HCT116 (cell line): Measurements from ENCODE around the gene FAM193A. TPM values are rescaled to one million over a fixed set of nuclear protein-coding genes. Genes with fewer than 3 reads are reported as not detected.

ENCODE experiments used
- ATAC-seq: fragments of 200-7000 bp; cut with Tn5 transposase; 2 replicates; pipeline ENCODE4 v1.9.1; 2020; ENCODE audit warnings: mild to moderate bottlenecking, moderate library complexity
- BruUV-seq: library from RNA; stranded (reverse); fragments of 400-500 nt; replicated peaks from 2 replicates; lab custom pipeline; 2021; lab: Mats Ljungman, UMichigan
- CTCF ChIA-PET: fragments of 300-600 bp; sonication (Branson Sonifier 250); formaldehyde crosslinking; loops from one replicate; lab custom pipeline; 2021; ENCODE audit warnings: antibody characterized with exemption; lab: Charles Lee
- POLR2A ChIA-PET: fragments of 300-600, 350-600 bp; sonication (Branson Sonifier 250); formaldehyde crosslinking; loops from one replicate; lab custom pipeline; 2021; ENCODE audit warnings: antibody characterized with exemption; lab: Charles Lee
- RAD21 ChIA-PET, 2 experiments: fragments of 300-600 bp; sonication (Branson Sonifier 250); formaldehyde crosslinking; loops; one replicate each; lab custom pipeline; 2023; ENCODE audit warnings: low total read pairs in 2 of 2; ENCODE audit not compliant: uncharacterized antibody in 2 of 2, unreplicated experiment in 2 of 2, low non-redundant PET in 1 of 2; lab: Charles Lee
- DNase-seq: peaks from one replicate; pipeline ENCODE4 v3.0.0-alpha.2; 2010; ENCODE audit warnings: low read depth, low spot score
- H2AFZ ChIP-seq: fragments of 200-600 bp; shearing (Covaris generic), sonication (generic); 2 replicates; pipeline ENCODE4 v1.6.1; 2017; ENCODE audit warnings: low read depth, mixed run types, mixed read lengths, antibody characterized with exemption, low read length; ENCODE audit not compliant: poor library complexity, severe bottlenecking
- H3K27ac ChIP-seq: 2 replicates; pipeline ENCODE4 v1.5.1; 2012; ENCODE audit warnings: low read depth, low read length
- H3K27me3 ChIP-seq: fragments of 200-600 bp; sonication (generic); 2 replicates; pipeline ENCODE4 v1.6.1; 2016; ENCODE audit warnings: mixed run types, low read length, mixed read lengths; ENCODE audit not compliant: insufficient read depth
- H3K36me3 ChIP-seq, 2 experiments: fragments of 200-500 bp in 1 of 2; fragments of 200-600 bp in 1 of 2; sonication (Bioruptor generic) in 1 of 2; sonication (generic) in 1 of 2; 2 replicates each; pipeline versions ENCODE4 v1.5.1 to v1.6.1; 2014 to 2016; ENCODE audit warnings: low read length in 2 of 2, inconsistent platforms in 1 of 2, mixed read lengths in 1 of 2, mixed run types in 1 of 2; ENCODE audit not compliant: insufficient read depth in 2 of 2, control insufficient read depth in 1 of 2
- H3K4me1 ChIP-seq, 2 experiments: fragments of 200-600 bp in 1 of 2; sonication (generic) in 1 of 2; 2 replicates each; pipeline versions ENCODE4 v1.5.1 to v1.6.1; 2012 to 2017; ENCODE audit warnings: low read length in 2 of 2, inconsistent platforms in 1 of 2, mild to moderate bottlenecking in 1 of 2, mixed read lengths in 1 of 2, mixed run types in 1 of 2, moderate library complexity in 1 of 2; ENCODE audit not compliant: insufficient read depth in 2 of 2, control insufficient read depth in 1 of 2
- H3K4me2 ChIP-seq: fragments of 200-600 bp; sonication (generic); 2 replicates; pipeline ENCODE4 v1.6.1; 2017; ENCODE audit warnings: mixed run types, low read length, mixed read lengths
- H3K4me3 ChIP-seq, 2 experiments: fragments of 200-600 bp in 1 of 2; sonication (generic) in 1 of 2; replicated peaks in 1 of 2; 2 replicates each; pipeline ENCODE4 v1.5.1; 2011 to 2016; ENCODE audit warnings: low read length in 2 of 2, control low read depth in 1 of 2, low read depth in 1 of 2, mild to moderate bottlenecking in 1 of 2, mixed read lengths in 1 of 2, mixed run types in 1 of 2
- H3K79me2 ChIP-seq: fragments of 200-600 bp; sonication (generic); 2 replicates; pipeline ENCODE4 v1.6.1; 2017; ENCODE audit warnings: mild to moderate bottlenecking, mixed run types, low read length, moderate library complexity, mixed read lengths; ENCODE audit not compliant: insufficient read depth
- H3K9ac ChIP-seq: fragments of 200-600 bp; sonication (generic); 2 replicates; pipeline ENCODE4 v1.6.1; 2016; ENCODE audit warnings: low read length, mixed read lengths
- H3K9me2 ChIP-seq: fragments of 200-600 bp; sonication (generic), shearing (Covaris generic); 2 replicates; pipeline ENCODE4 v1.6.1; 2017; ENCODE audit warnings: mixed run types, mild to moderate bottlenecking, moderate library complexity; ENCODE audit not compliant: insufficient read depth
- H3K9me3 ChIP-seq, 2 experiments: fragments of 200-500 bp in 1 of 2; fragments of 200-600 bp in 1 of 2; sonication (Bioruptor generic) in 1 of 2; sonication (generic) in 1 of 2; 2 replicates each; pipeline ENCODE4 v1.6.1; 2014 to 2017; ENCODE audit warnings: low read length in 2 of 2, mixed read lengths in 2 of 2, inconsistent platforms in 1 of 2, low read depth in 1 of 2, mild to moderate bottlenecking in 1 of 2, mixed run types in 1 of 2, moderate library complexity in 1 of 2; ENCODE audit not compliant: control insufficient read depth in 1 of 2, insufficient read depth in 1 of 2
- H4K20me1 ChIP-seq: fragments of 200-600 bp; sonication (generic), shearing (Covaris generic); 2 replicates; pipeline ENCODE4 v1.6.1; 2017; ENCODE audit warnings: mixed run types, mild to moderate bottlenecking, moderate library complexity; ENCODE audit not compliant: insufficient read depth
- ATF3 ChIP-seq: IDR thresholded peaks from 2 replicates; pipeline ENCODE4 v1.6.1; 2012
- CBX3 ChIP-seq: IDR thresholded peaks from 2 replicates; pipeline ENCODE4 v1.6.1; 2012; ENCODE audit warnings: low read depth
- CEBPB ChIP-seq: IDR thresholded peaks from 2 replicates; pipeline ENCODE4 v1.6.1; 2012; ENCODE audit warnings: low read depth
- CTCF ChIP-seq, 3 experiments: fragments of 200-600 bp in 1 of 3; sonication (generic) in 1 of 3; IDR thresholded peaks in 2 of 3; conservative IDR thresholded peaks in 1 of 3; 2 replicates each; pipeline ENCODE4 v1.5.1; 2012 to 2017; ENCODE audit warnings: low read depth in 2 of 3, low read length in 2 of 3, antibody characterized with exemption in 1 of 3, borderline replicate concordance in 1 of 3, control low read depth in 1 of 3, mild to moderate bottlenecking in 1 of 3, mixed read lengths in 1 of 3, mixed run types in 1 of 3, moderate library complexity in 1 of 3; ENCODE audit not compliant: insufficient read depth in 1 of 3
- EGR1 ChIP-seq: IDR thresholded peaks from 2 replicates; pipeline ENCODE4 v1.6.1; 2012; ENCODE audit warnings: low read depth
- EZH2 ChIP-seq: fragments of 200-600 bp; sonication (generic); IDR thresholded peaks from 2 replicates; pipeline ENCODE4 v1.6.1; 2017; ENCODE audit warnings: antibody characterized with exemption, mixed run types
- EZH2phosphoT487 ChIP-seq: fragments of 200-600 bp; IDR thresholded peaks from 2 replicates; pipeline ENCODE4 v1.6.1; 2018; ENCODE audit warnings: antibody characterized with exemption, borderline replicate concordance
- FOSL1 ChIP-seq: IDR thresholded peaks from 2 replicates; pipeline ENCODE4 v1.6.1; 2012; ENCODE audit warnings: low read depth
- MAX ChIP-seq: IDR thresholded peaks from 2 replicates; pipeline ENCODE4 v1.6.1; 2012
- POLR2A ChIP-seq: IDR thresholded peaks from 2 replicates; pipeline ENCODE4 v1.7.0; 2011; ENCODE audit warnings: borderline replicate concordance; ENCODE audit not compliant: insufficient read depth, insufficient read length; ENCODE audit errors: extremely low read depth
- RAD21 ChIP-seq: IDR thresholded peaks from 2 replicates; pipeline ENCODE4 v1.6.1; 2012; ENCODE audit warnings: low read depth, mild to moderate bottlenecking
- REST ChIP-seq: IDR thresholded peaks from 2 replicates; pipeline ENCODE4 v1.6.1; 2012; ENCODE audit warnings: low read depth
- SP1 ChIP-seq: IDR thresholded peaks from 2 replicates; pipeline ENCODE4 v1.6.1; 2012; ENCODE audit warnings: low read depth
- TCF7L2 ChIP-seq: IDR thresholded peaks from 2 replicates; pipeline ENCODE4 v1.7.0; 2011; ENCODE audit warnings: borderline replicate concordance, inconsistent platforms; ENCODE audit not compliant: insufficient read depth, insufficient read length; ENCODE audit errors: extremely low read depth
- YY1 ChIP-seq: IDR thresholded peaks from 2 replicates; pipeline ENCODE4 v1.6.1; 2011; ENCODE audit warnings: low read length, low read depth, moderate library complexity, mild to moderate bottlenecking; ENCODE audit not compliant: insufficient replicate concordance; ENCODE audit errors: extremely low read depth
- ZBTB33 ChIP-seq: IDR thresholded peaks from 2 replicates; pipeline ENCODE4 v1.6.1; 2011; ENCODE audit warnings: mild to moderate bottlenecking, low read length, moderate library complexity; ENCODE audit not compliant: insufficient replicate concordance; ENCODE audit errors: extremely low read depth
- ZFX ChIP-seq: fragments of 450-650 bp; IDR thresholded peaks from 2 replicates; pipeline ENCODE4 v1.6.1; 2017
- ZNF274 ChIP-seq: fragments of 200-500 bp; sonication (Bioruptor generic); IDR thresholded peaks from 2 replicates; pipeline ENCODE4 v1.6.1; 2014; ENCODE audit warnings: mild to moderate bottlenecking, low read depth, low read length, inconsistent platforms
- intact Hi-C: fragments of 100-400 bp; cut with micrococcal nuclease; formaldehyde crosslinking; loops from 2 replicates; pipeline ENCODE4 v1.10.0; 2022
- total RNA-seq: library from RNA; stranded (reverse); gene quantifications from one replicate; pipeline ENCODE4 v1.2.1, GENCODE V29; 2021; ENCODE audit not compliant: unreplicated experiment

The FAM193A gene
- total RNA-seq, 1 experiment from 2014 or later, result 15.7 TPM

GRCh38 chr4:2646396-2647149 is 110.1 kb downstream of the FAM193A start:
- ChIA-PET POLR2A (no interaction called here), CTCF (no interaction called here), RAD21 (no interaction called here)
- intact Hi-C loops, result no loop called here
- no peak for DNase-seq
- no peak overlapping the region for H3K4me2 ChIP-seq
- H3K36me3 ChIP-seq, result peaks cover 9 to 14% of the 10 kb centered on the region in 2 experiments
- H4K20me1 ChIP-seq, result no peaks in the 10 kb centered on the region
- H3K4me1 ChIP-seq, result no peaks in the 10 kb centered on the region
- H3K9me3 ChIP-seq, result no peaks in the 10 kb centered on the region
- H3K79me2 ChIP-seq, result no peaks in the 10 kb centered on the region
- H3K4me3 ChIP-seq, result no peak overlapping the region
- BruUV-seq, result no TSS peak
- H3K27ac ChIP-seq, result no peak overlapping the region
- no peaks in the 10 kb centered on the region for H3K27me3 ChIP-seq
- no peaks in the 10 kb centered on the region for H3K9me2 ChIP-seq
- no peak overlapping the region for H2AFZ ChIP-seq
- H3K9ac ChIP-seq, result no peak overlapping the region
- TF ChIP-seq REST (no peak), TCF7L2 (no peak), RAD21 (no peak), ZNF274 (no peak), YY1 (no peak), CTCF (IDR thresholded peaks at IDR 0.05 in 2 of 3, conservative IDR thresholded peaks at IDR 0.05 in 1 of 3; ENCODE audit: borderline replicate concordance in 1 of 3, insufficient read depth in 1 of 3, low read depth in 2 of 3, low read length in 2 of 3) (no peak), POLR2A (no peak), ZFX (no peak), EGR1 (no peak), CBX3 (no peak), ATF3 (no peak), SP1 (no peak), EZH2phosphoT487 (no peak), FOSL1 (no peak), MAX (no peak), CEBPB (no peak), ZBTB33 (no peak), EZH2 (no peak)
- TF ChIP-seq, all 23 proteins: peak for 0
- no peak for ATAC-seq
